Right lobe of liver (tissue), 4 donors: ENCODE measurements around the gene SLC10A2.

ENCODE experiments used
- CTCF ChIP-seq, 4 donors: fragments of 200-600 bp in 3 of 4; fragments of 450-650 bp in 1 of 4; IDR thresholded peaks; one replicate each; pipeline versions ENCODE4 v1.5.1 to v1.8.0; 2016 to 2022; ENCODE audit warnings: antibody characterized with exemption in 4 of 4, mild to moderate bottlenecking in 2 of 4
- POLR2A ChIP-seq: fragments of 450-650 bp; IDR thresholded peaks from one replicate; pipeline ENCODE4 v1.6.1; 2017; ENCODE audit warnings: antibody characterized with exemption, mild to moderate bottlenecking
- donor health status: DM: no; HTN: no; CAD: no.
- donor health status: DM: no; HTN: no; CAD: no.
- donor health status: DM: no; HTN: yes; CAD: no.

GRCh38 chr13:103046676-103047075, 19.5 kb downstream of the SLC10A2 start:
- no peak for TF ChIP-seq CTCF (IDR thresholded peaks at IDR 0.05)
- no peak for TF ChIP-seq POLR2A
